GM18858 (cell line): Measurements from ENCODE around the gene GPR152.
"Not testable (repeated sequence)": the region's sequence is repeated elsewhere in the genome, so short reads cannot be mapped to it uniquely, and the experiment has no call there.

ENCODE experiments used
- ATAC-seq: cut with Tn5 transposase; IDR thresholded peaks from one replicate; pipeline ENCODE4 v1.9.1; 2021; ENCODE audit not compliant: unreplicated experiment

The GPR152 gene

DNA sequence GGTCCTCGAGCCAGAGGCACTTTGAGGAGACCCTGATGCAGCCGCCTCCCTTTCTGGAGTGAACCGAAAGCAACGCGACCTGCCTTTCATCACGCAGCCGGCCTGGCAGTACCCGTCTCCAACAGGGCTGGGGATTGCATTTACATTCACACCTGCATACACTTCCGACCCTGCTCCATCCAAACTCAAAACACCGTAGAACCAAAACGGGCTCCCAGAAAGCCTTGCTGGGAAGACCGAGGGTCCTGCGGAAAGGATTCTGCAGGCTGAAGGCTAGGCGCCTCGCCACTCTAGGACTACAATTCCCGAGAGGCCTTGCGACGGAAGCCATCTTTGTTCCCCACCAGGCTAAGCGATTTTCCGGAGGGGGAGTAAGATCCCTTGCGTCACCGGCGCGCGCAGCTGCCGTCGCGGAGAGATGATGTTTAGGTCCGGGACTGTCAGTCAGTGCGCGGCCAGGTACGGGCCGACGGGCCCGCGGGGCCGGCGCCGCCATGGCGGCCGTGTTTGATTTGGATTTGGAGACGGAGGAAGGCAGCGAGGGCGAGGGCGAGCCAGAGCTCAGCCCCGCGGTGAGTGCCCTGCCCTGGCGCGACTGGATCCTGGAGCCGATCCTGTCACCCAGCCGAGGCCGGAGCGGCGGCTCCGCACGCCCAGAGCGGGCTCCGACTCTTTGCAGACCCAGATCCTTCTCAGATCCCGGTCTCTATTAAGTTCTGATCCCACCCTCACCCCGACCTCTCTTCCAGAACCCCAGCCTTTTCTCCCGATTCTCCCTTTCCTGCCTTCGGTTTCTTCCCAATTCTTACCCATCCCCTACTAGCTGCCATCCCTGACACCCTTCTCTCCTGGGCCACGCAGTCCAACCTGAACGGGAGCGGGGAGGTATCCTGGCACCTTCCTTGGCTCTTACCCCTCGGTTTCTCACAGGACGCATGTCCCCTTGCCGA is 24.2 kb downstream of the GPR152 start, which contains the start of gene RPS6KB2:
Gene RPS6KB2 (plus strand): TSS at position 443 of the 950 bp plus-strand sequence. CDS start 52 bp downstream, at position 495.
- peak; percentile 75 for ATAC-seq

DNA sequence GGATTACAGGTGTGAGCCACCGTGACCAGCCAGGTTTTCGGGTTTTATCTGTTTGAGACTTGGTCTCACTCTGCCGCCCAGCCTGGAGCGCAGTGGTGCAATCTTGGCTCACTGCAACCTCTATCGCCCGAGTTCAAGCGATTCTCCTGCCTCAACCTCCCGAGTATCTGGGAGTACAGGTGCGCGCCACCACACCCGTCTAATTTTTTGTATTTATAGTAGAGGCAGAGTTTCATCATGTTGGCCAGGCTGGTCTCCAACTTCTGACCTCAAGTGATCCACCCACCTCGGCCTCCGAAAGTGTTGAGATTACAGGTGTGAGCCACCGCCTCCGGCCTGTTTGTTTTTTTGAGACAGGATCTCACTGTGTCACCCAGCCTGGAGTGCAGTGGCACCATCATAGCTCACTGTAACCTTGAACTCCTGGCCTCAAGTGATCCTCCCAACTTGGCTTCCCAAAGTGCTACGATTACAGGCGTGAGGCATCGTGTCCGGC is 25.1 kb downstream of the GPR152 start:
- not testable (repeated sequence) for ATAC-seq

DNA sequence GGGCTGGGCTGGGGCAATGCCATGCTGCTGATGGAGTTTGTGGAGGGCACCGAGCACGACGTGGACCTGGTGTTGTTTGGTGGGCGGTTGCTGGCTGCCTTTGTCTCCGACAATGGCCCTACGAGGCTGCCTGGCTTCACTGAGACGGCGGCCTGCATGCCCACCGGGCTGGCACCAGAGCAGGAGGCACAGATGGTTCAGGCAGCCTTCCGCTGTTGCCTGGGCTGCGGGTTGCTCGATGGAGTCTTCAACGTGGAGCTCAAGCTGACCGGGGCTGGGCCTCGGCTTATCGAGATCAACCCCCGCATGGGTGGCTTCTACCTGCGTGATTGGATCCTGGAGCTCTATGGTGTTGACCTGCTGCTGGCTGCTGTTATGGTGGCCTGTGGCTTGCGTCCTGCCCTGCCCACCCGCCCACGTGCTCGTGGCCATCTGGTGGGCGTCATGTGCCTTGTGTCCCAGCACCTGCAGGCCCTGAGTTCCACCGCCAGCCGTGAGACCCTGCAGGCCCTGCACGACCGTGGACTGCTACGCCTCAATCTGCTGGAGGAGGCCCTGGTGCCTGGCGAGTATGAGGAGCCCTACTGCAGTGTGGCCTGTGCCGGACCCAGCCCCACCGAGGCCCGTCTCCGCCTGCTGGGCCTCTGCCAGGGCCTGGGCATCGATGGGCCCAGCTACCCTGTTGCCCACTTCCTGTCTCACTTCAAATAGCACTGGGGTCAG is 28.5 kb downstream of the GPR152 start:
- no peak for ATAC-seq

GRCh38 chr11:67423466-67423865 is 29.1 kb downstream of the GPR152 start:
- no peak for ATAC-seq

- no peak for ATAC-seq
These were observed 29.6 kb downstream of the GPR152 start for GRCh38 chr11:67422891-67423290.

DNA sequence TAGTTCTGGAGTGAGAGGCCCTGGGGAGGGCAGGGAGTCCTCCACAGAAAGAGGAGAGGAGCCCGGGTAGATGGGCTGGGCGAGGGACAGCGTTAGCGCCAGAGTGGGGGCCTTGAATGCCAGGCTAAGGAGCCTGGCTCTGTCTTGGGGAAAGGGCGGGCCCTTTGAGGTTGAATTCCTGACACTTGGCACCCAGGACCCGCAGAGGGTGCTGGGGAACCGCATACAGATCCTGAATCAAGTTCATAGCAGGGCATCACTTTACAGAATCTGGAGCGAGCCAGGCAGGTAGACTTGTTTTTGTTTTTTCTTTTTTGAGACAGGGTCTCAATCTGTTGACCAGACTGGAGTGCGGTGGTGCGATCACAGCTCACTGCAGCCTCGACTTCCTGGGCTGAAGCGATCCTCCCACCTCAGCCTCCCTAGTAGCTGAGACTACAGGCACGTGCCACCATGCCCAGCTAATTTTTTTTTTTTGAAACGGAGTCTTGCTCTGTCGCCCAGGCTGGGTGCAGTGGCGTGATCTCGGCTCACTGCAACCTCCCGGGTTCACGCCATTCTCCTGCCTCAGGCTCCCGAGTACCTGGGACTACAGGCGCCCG is 31.0 kb downstream of the GPR152 start:
- no peak for ATAC-seq

DNA sequence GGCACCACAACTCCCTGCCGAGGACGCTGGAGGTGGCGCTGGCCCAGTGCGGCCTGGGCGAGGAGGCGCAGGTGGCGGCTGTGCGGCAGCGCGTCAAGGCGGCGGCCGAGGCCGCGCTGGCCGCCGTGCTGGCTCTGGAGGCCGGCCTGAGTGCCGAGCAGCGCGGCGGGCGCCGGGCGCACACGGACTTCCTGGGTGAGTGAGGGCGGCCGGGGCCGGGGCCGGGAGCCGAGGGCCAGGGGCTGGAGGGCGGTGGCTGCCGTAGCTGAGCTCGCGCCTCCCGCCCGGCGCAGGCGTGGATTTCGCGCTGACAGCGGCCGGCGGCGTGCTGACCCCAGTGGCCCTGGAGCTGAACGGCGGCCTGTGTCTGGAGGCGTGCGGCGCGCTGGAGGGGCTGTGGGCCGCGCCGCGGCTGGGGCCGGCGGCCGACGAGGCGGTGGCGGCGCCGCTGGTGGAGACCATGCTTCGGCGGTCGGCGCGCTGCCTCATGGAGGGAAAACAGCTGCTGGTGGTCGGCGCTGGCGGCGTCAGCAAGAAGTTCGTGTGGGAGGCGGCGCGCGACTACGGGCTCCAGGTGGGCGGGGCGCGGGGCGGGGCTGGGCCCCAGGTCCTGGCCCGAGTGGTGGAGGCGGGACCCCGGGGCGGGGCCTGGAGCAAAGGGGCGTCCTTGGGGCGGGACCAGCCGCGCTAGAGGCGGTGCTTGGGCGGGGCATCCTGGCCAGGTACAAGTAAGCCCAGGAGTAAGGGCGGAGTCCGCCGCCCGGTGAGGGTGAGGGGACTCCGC is 31.7 kb downstream of the GPR152 start:
- peak; percentile 53 for ATAC-seq

DNA sequence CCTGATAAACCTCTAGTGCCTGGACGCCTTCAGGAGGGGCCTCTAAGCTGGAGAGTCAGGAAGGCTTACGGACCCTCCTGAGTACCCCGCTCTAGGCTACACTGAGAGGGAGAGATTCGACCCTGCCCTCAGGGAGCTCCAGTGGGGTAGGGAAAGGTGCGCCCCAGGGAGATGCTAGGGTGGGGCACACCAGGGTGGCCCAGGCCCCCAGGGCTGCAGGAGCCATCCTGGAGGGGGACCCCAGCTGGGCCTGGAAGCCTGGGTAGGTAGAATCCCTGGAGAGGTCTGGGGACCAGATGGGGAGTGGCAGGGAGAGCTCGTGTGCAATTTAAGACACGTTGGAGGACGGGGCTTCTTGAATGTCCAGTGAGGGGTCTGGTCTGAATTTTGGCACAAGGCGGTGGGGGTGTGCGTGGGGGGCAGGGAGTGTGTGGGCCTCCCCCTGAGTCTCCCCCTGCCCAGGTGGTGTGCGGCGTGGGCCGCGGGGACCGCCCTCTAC is 32.3 kb downstream of the GPR152 start:
- no peak for ATAC-seq

DNA sequence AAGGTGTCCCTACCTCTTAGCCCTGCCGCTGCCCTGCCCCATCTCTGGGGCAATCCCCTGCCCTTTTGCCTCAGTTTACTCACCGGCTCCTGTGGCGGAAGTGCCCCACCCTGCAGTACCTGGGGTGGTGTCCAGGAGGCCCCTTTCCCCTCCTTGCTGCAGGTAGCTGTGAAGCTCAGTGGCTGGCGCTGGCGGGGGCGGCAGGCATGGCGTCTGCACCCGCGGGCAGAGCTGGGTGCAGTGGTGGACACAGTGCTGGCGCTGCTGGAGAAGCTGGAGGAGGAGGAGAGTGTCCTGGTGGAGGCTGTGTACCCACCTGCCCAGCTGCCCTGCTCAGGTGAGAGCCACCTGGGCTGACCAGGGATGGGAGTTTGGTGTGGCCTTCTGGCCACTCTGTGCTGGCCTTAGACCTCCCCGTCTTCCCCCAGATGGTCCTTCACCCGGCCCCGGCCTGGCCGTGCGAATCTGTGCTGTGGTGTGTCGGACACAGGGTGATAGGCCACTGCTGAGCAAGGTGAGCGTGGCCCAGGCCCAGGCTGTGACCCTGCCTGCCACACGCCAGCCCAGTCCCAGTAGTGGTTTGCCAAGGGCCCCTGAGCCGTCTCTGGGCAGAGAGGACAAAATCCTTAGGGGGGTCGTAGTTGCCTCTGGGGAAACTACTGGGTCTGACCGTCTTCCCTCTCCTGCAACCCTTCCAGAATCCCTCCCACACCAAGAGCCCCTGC is 33.0 kb downstream of the GPR152 start:
- no peak for ATAC-seq

- no peak for ATAC-seq
These were observed 33.9 kb downstream of the GPR152 start for GRCh38 chr11:67418476-67419281.

DNA sequence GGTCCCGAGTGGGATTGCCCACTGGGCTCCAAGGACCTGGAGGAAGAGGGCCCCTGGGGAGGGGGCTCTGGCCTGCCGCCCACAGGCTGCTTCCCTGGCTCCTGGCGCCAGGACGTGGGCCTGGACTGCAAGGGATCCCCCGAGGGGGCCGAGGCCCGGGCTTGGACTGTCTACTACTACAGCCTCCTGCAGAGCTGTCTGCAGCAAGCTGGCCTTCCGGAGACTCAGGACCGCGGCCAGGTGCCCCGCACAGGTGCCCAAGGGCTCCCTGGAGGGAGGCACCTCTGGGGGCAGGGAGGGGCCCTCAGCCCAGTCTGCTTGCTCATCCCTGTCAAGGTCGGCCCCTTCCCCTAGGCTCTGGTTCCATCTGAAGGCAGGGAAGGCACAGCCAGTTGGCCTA is 35.1 kb downstream of the GPR152 start:
- no peak for ATAC-seq

- ATAC-seq: no peak
These were observed 35.9 kb downstream of the GPR152 start for GRCh38 chr11:67416416-67417335.

GRCh38 chr11:67415501-67416304 is 36.8 kb downstream of the GPR152 start, which contains the start of gene CARNS1:
TSS of gene CARNS1 (plus strand) at chr11:67415678. CDS start at chr11:67416200, 522 bp downstream.
- no peak for ATAC-seq

DNA sequence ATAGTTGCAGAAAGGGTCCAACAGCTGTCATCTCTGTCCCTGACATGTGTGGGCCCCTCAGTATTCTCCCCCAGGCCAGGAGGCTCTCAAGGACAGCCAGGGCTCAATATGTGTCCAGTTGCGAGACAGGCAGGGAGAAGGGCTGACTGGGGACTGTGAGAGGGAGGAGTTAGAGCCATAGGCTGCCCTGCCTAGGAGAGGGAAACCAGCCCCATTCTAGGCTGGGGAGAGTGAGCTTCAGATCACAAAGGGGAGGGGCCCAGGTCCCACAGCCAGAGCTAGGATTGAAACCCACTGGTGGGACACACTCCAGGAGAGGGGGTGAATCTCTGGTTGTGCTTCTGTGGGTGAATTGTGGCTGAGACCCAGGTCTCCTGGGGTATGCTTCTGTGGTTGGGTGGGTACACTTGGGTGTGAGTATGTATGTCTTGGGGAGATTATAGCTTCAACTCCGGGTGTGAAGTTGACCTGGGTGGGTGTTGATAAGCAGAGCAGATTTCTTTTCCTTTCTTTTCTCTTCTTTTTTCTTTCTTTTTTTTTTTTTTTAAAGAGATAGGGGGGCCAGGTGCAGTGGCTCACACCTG is 39.2 kb downstream of the GPR152 start:
- no peak for ATAC-seq

- ATAC-seq: no peak
These were observed 39.9 kb downstream of the GPR152 start for GRCh38 chr11:67412495-67413179.

DNA sequence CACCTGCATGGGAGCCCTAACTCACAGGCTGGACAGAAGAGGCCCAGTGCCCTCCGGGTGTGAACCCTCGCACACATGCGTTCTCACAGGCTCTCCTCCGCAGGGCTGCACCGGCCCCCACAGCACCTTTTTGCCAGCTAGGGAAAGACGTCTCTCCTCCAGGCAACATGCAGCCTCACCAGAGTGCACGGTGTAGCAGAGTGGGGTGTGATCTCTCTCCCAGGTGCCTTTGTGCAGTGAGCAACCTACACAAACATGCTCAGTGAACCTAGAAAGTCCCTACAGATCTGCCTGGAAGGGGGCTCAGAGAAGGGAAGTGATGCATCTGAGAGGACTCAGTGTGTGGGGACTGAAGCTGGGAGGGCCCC is 40.8 kb downstream of the GPR152 start:
- no peak for ATAC-seq
